Keratinocyte (primary cell): Measurements from ENCODE around the gene ZNF83. TPM values are rescaled to one million over a fixed set of nuclear protein-coding genes. Genes with fewer than 3 reads are reported as not detected.

Experiments used
- DNase-seq: peaks from one replicate; pipeline ENCODE4 v3.0.0-alpha.2; 2011; ENCODE audit warnings: low read depth, missing footprints, low spot score
- FAIRE-seq: peaks from 2 replicates; lab custom pipeline; 2011; peaks lifted over from hg19 to GRCh38; lab: Jason Lieb, UNC
- H2AFZ ChIP-seq: 2 replicates; pipeline ENCODE4 v1.6.0; 2012; ENCODE audit warnings: low read length, control low read depth, inconsistent platforms; ENCODE audit not compliant: control insufficient read depth
- H3K27ac ChIP-seq: 2 replicates; pipeline ENCODE4 v1.5.1; 2011; ENCODE audit warnings: low read length; ENCODE audit not compliant: control insufficient read depth, insufficient read depth
- H3K27me3 ChIP-seq: 3 replicates; pipeline ENCODE4 v1.6.0; 2011; ENCODE audit warnings: low read length; ENCODE audit not compliant: control insufficient read depth, insufficient read depth; ENCODE audit errors: extremely low read depth
- H3K36me3 ChIP-seq, 2 experiments: 2 replicates in 1 of 2; 3 replicates in 1 of 2; pipeline ENCODE4 v1.5.1; 2011; ENCODE audit warnings: low read length in 2 of 2, mild to moderate bottlenecking in 1 of 2; ENCODE audit not compliant: control insufficient read depth in 2 of 2, insufficient read depth in 2 of 2; ENCODE audit errors: extremely low read depth in 1 of 2
- H3K4me1 ChIP-seq: 3 replicates; pipeline ENCODE4 v1.5.1; 2011; ENCODE audit warnings: low read length; ENCODE audit not compliant: control insufficient read depth, insufficient read depth; ENCODE audit errors: extremely low read depth
- H3K4me2 ChIP-seq: 3 replicates; pipeline ENCODE4 v1.6.0; 2011; ENCODE audit warnings: low read depth, low read length; ENCODE audit not compliant: control insufficient read depth, insufficient read depth; ENCODE audit errors: extremely low read depth
- H3K4me3 ChIP-seq, 3 experiments: fragments of 200-600 bp in 1 of 3; sonication (generic) in 1 of 3; 2 replicates in 2 of 3; 3 replicates in 1 of 3; pipeline ENCODE4 v1.5.1; 2011 to 2016; ENCODE audit warnings: low read length in 3 of 3, mild to moderate bottlenecking in 3 of 3, control low read depth in 2 of 3, inconsistent platforms in 1 of 3, low read depth in 1 of 3, mixed read lengths in 1 of 3, mixed run types in 1 of 3, moderate library complexity in 1 of 3; ENCODE audit not compliant: control insufficient read depth in 2 of 3, insufficient read depth in 2 of 3; ENCODE audit errors: extremely low read depth in 1 of 3
- H3K79me2 ChIP-seq: 2 replicates; pipeline ENCODE4 v1.6.0; 2012; ENCODE audit warnings: low read length; ENCODE audit not compliant: control insufficient read depth, insufficient read depth
- H3K9ac ChIP-seq: 3 replicates; pipeline ENCODE4 v1.6.0; 2011; ENCODE audit warnings: low read length; ENCODE audit not compliant: control insufficient read depth, insufficient read depth; ENCODE audit errors: extremely low read depth
- H3K9me1 ChIP-seq: 3 replicates; pipeline ENCODE4 v1.6.0; 2011; ENCODE audit warnings: low read length; ENCODE audit not compliant: control insufficient read depth, insufficient read depth; ENCODE audit errors: extremely low read depth
- H3K9me3 ChIP-seq: 2 replicates; pipeline ENCODE4 v1.5.1; 2012; ENCODE audit warnings: low read depth, low read length; ENCODE audit not compliant: control insufficient read depth
- H4K20me1 ChIP-seq: 3 replicates; pipeline ENCODE4 v1.6.0; 2011; ENCODE audit warnings: low read length; ENCODE audit not compliant: control insufficient read depth, insufficient read depth; ENCODE audit errors: extremely low read depth
- CTCF ChIP-seq, 3 experiments: IDR thresholded peaks in 1 of 3; conservative IDR thresholded peaks in 1 of 3; optimal IDR thresholded peaks in 1 of 3; 2 replicates in 2 of 3; 3 replicates in 1 of 3; pipeline versions ENCODE3 to v1.5.1; 2011; ENCODE audit warnings: low read length in 3 of 3, mild to moderate bottlenecking in 3 of 3, moderate library complexity in 2 of 3, control low read depth in 1 of 3, inconsistent platforms in 1 of 3; ENCODE audit not compliant: insufficient read depth in 2 of 3; ENCODE audit errors: extremely low read depth in 1 of 3
- EZH2 ChIP-seq: IDR thresholded peaks from one replicate; pipeline ENCODE4 v1.6.1; 2012; ENCODE audit warnings: inconsistent platforms, mild to moderate bottlenecking, low read length, moderate library complexity
- dilution Hi-C: fragments of 300-500 bp; cut with MboI; formaldehyde crosslinking; loops from one replicate; pipeline ENCODE4 v1.7.0; 2020; ENCODE audit warnings: low sequenced_read_pairs; ENCODE audit not compliant: extremely low pct_ligation_motif_present
- polyA minus RNA-seq, 3 experiments: library from RNA; depleted of rRNA, polyadenylated mRNA; stranded (reverse); fragments of >200 nt; gene quantifications; 1 replicate in 1 of 3; 2 replicates in 1 of 3; 3 replicates in 1 of 3; pipeline ENCODE4 v1.2.3, GENCODE V29; 2011
- polyA plus RNA-seq, 5 experiments: library from polyadenylated mRNA; depleted of rRNA in 3 of 5; stranded (reverse) in 3 of 5; stranded (forward) in 1 of 5; unstranded in 1 of 5; fragments of >200 nt; gene quantifications; 1 replicate in 1 of 5; 2 replicates in 3 of 5; 3 replicates in 1 of 5; pipeline versions ENCODE4 v1.2.1 to v1.2.3, GENCODE V29; 2011 to 2012; ENCODE audit warnings: missing spikeins in 2 of 5, low read depth in 1 of 5, low replicate concordance in 1 of 5

The ZNF83 gene
- polyA plus RNA-seq (18.3 to 67.3 TPM (median 47.3 TPM) in 3 replicates), polyA minus RNA-seq (6.0 to 46.1 TPM (median 37.9 TPM) in 3 replicates)
- polyA plus RNA-seq (2011; ENCODE audit: low read depth): 80.4 TPM
- polyA plus RNA-seq (2011; cell fraction: cytosol; rRNA removed): 9.0 and 22.6 TPM in 2 replicates
- 188 and 216 TPM in 2 replicates for polyA plus RNA-seq (2011; cell fraction: nucleus; rRNA removed)
- 13.9 and 87.3 TPM in 2 replicates for polyA plus RNA-seq (2012; ENCODE audit: low replicate concordance)
- polyA minus RNA-seq (2011; cell fraction: cytosol; rRNA and poly(A)+ RNA removed): 8.8 TPM
- 53.8 and 94.5 TPM in 2 replicates for polyA minus RNA-seq (2011; cell fraction: nucleus; rRNA and poly(A)+ RNA removed)

DNA sequence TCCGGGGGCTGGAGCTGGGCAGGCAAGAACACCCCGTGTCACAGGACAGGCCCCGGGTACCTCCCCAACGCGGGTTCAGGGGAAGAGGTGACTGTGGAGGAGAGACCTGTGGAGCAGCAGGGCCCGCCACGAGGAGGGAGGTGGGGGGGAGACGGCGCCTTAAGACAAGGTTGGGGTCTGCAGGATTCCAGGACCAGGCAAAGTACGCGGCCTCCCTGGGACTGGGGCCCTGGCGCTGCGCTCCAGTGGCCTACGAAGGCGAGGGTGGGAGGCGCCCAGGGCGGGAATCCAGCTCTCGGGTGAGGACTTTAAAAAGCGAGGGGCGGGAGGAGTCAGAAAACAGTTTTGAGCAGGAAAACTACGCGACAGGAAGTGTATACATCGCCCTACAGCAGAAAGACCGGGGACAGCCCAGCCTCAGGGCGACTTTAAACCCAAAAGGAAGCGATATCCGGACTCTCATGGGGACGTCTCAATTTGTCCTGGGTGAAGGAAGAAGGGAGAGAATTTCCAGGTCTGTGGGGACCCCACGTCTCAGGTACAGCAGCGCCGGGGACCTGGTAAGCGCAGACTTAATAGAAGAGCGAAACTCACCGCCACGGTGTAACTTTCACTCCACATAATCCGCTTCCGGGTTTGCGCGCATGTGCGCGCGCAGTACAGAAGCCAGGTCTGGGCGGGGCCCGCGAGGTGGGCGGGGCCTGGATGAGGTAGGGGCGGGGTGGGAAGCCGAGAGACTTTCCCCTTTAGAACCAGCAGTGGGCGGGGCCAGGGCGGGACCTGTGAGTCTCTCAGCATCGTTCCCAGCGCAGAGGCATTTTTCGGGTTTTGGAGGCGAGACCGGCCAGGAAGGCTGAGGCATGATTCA, at the start of gene ZNF83:
ZNF83 (minus strand) TSS at position 638 of the 868 bp plus-strand sequence.
- Histone ChIP-seq H3K9me3 (no peaks in the 10 kb centered on the region), H3K9me1 (no peaks in the 10 kb centered on the region), H3K27me3 (no peaks in the 10 kb centered on the region), H2AFZ (peak within 1 kb of the TSS; percentile 93), H3K9ac (peak within 1 kb of the TSS; percentile 93), H4K20me1 (no peaks in the 10 kb centered on the region), H3K27ac (peak within 1 kb of the TSS; percentile 94), H3K79me2 (peaks cover 2% of the 10 kb centered on the region), H3K36me3 (peaks cover 0 to 2% of the 10 kb centered on the region in 2 experiments), H3K4me2 (peak within 1 kb of the TSS; percentile 84), H3K4me3 (peak within 1 kb of the TSS; percentile 56 to 90 (median 83)), H3K4me1 (peaks cover 11% of the 10 kb centered on the region)
- dilution Hi-C loops: no loop called here
- TF ChIP-seq EZH2 (no peak), CTCF (optimal IDR thresholded peaks at IDR 0.05 in 1 of 3, IDR thresholded peaks at IDR 0.05 in 1 of 3, conservative IDR thresholded peaks at IDR 0.05 in 1 of 3; ENCODE audit: extremely low read depth in 1 of 3, insufficient read depth in 2 of 3, low read length in 3 of 3) (no peak)
- DNase-seq (peak; percentile 77), FAIRE-seq (peak; percentile 23)

- Histone ChIP-seq H3K36me3 (peaks cover 5 to 11% of the 10 kb centered on the region in 2 experiments), H3K9me1 (no peaks in the 10 kb centered on the region), H3K79me2 (peaks cover 55% of the 10 kb centered on the region), H4K20me1 (no peaks in the 10 kb centered on the region), H2AFZ (no peak overlapping the region), H3K9me3 (no peaks in the 10 kb centered on the region), H3K27me3 (no peaks in the 10 kb centered on the region), H3K4me2 (peak overlapping the region; percentile 10), H3K4me3 (no peak overlapping the region), H3K4me1 (peaks cover 7% of the 10 kb centered on the region), H3K9ac (no peak overlapping the region), H3K27ac (no peak overlapping the region)
- TF ChIP-seq EZH2 (no peak), CTCF (optimal IDR thresholded peaks at IDR 0.05 in 1 of 3, IDR thresholded peaks at IDR 0.05 in 1 of 3, conservative IDR thresholded peaks at IDR 0.05 in 1 of 3; ENCODE audit: extremely low read depth in 1 of 3, insufficient read depth in 2 of 3, low read length in 3 of 3) (no peak)
- dilution Hi-C loops: no loop called here
- DNase-seq (no peak), FAIRE-seq (no peak)
Observed at GRCh38 chr19:52687684-52688083, 49.5 kb upstream of the ZNF83 start.
